22Rv1 (cell line): ENCODE measurements around the gene RRP12.
"Not testable (repeated sequence)": the region's sequence is repeated elsewhere in the genome, so short reads cannot be mapped to it uniquely, and the experiment has no call there.

Experiments
- H3K27ac ChIP-seq: fragments of 450-650 bp; 2 replicates; pipeline ENCODE4 v1.5.1; 2017
- CTCF ChIP-seq: fragments of 450-650 bp; IDR thresholded peaks from 2 replicates; pipeline ENCODE4 v1.5.1; 2017; ENCODE audit warnings: mild to moderate bottlenecking
- ZFX ChIP-seq: fragments of 450-650 bp; IDR thresholded peaks from 2 replicates; pipeline ENCODE4 v1.6.1; 2017; ENCODE audit warnings: antibody characterized with exemption, borderline replicate concordance

RRP12 gene

GRCh38 chr10:97425964-97426775 is 25.0 kb upstream of the RRP12 start, which contains the start of gene PGAM1:
PGAM1 (plus strand) TSS chr10:97426191; CDS start chr10:97426308, 117 bp downstream.
- peak within 1 kb of the TSS; percentile 94 for H3K27ac ChIP-seq
- TF ChIP-seq ZFX (no peak), CTCF (peak; percentile 86)

- H3K27ac ChIP-seq: not testable (repeated sequence)
Measured at GRCh38 chr10:97423757-97424098, 22.6 kb upstream of the RRP12 start.

GRCh38 chr10:97416565-97416964 is 15.4 kb upstream of the RRP12 start:
- H3K27ac ChIP-seq: no peak overlapping the region
- no peak for TF ChIP-seq CTCF
- no peak for TF ChIP-seq ZFX

GRCh38 chr10:97412891-97413304 is 11.8 kb upstream of the RRP12 start:
- no peak for TF ChIP-seq ZFX
- no peak for TF ChIP-seq CTCF
- no peak overlapping the region for H3K27ac ChIP-seq

- H3K27ac ChIP-seq: no peak overlapping the region
- no peak for TF ChIP-seq CTCF
- TF ChIP-seq ZFX: no peak
Measured at GRCh38 chr10:97411406-97411805, 10.3 kb upstream of the RRP12 start.

- no peak overlapping the region for H3K27ac ChIP-seq
- TF ChIP-seq CTCF: no peak
- TF ChIP-seq ZFX: no peak
Measured at GRCh38 chr10:97408496-97408992, 7.4 kb upstream of the RRP12 start.

- TF ChIP-seq CTCF (no peak), ZFX (no peak)
- H3K27ac ChIP-seq: no peak overlapping the region
Measured at GRCh38 chr10:97407952-97408248, 6.8 kb upstream of the RRP12 start.
